IMR-90 (cell line): ENCODE measurements around the gene SMAD7.

ENCODE experiments used
- CEBPB ChIP-seq: IDR thresholded peaks from 2 replicates; pipeline ENCODE4 v1.6.1; 2012; ENCODE audit warnings: low read depth, low read length, improper control_type of control experiment
- CTCF ChIP-seq: conservative IDR thresholded peaks from 2 replicates; pipeline ENCODE4 v1.5.1; 2012; ENCODE audit warnings: mild to moderate bottlenecking, low read depth, low read length, improper control_type of control experiment
- ELK1 ChIP-seq: fragments of 150-350 bp; IDR thresholded peaks from 2 replicates; pipeline ENCODE4 v1.6.1; 2016; ENCODE audit warnings: low read depth, mild to moderate bottlenecking, low read length, moderate library complexity, borderline replicate concordance
- MAFK ChIP-seq: IDR thresholded peaks from 2 replicates; pipeline ENCODE4 v1.6.1; 2012; ENCODE audit warnings: low read depth, low read length, improper control_type of control experiment
- MAZ ChIP-seq: IDR thresholded peaks from 2 replicates; pipeline ENCODE4 v1.6.1; 2012; ENCODE audit warnings: low read depth, mild to moderate bottlenecking, low read length, improper control_type of control experiment, moderate library complexity, borderline replicate concordance
- MXI1 ChIP-seq: IDR thresholded peaks from 2 replicates; pipeline ENCODE4 v1.6.1; 2012; ENCODE audit warnings: low read depth, mild to moderate bottlenecking, low read length, moderate library complexity, borderline replicate concordance
- POLR2A ChIP-seq: IDR thresholded peaks from 2 replicates; pipeline ENCODE4 v1.6.1; 2012; ENCODE audit warnings: mild to moderate bottlenecking, low read depth, low read length
- RAD21 ChIP-seq: IDR thresholded peaks from 2 replicates; pipeline ENCODE4 v1.6.1; 2012; ENCODE audit warnings: low read length, improper control_type of control experiment
- RFX5 ChIP-seq: IDR thresholded peaks from 2 replicates; pipeline ENCODE4 v1.8.0; 2012; ENCODE audit warnings: low read depth, mild to moderate bottlenecking, low read length, moderate library complexity
- SMC3 ChIP-seq: fragments of 150-350 bp; IDR thresholded peaks from 2 replicates; pipeline ENCODE4 v1.6.1; 2016; ENCODE audit warnings: low read depth, mild to moderate bottlenecking, antibody characterized with exemption, low read length, moderate library complexity
- USF2 ChIP-seq: fragments of 150-350 bp; IDR thresholded peaks from 2 replicates; pipeline ENCODE4 v1.6.1; 2017; ENCODE audit warnings: mild to moderate bottlenecking, antibody characterized with exemption, low read length, low read depth

GRCh38 chr18:48983793-48984437 lies 33.1 kb upstream of the SMAD7 start:
- TF ChIP-seq CTCF (no peak), POLR2A (no peak), ELK1 (no peak), USF2 (no peak), MAZ (no peak), SMC3 (no peak), RFX5 (no peak), MAFK (no peak), RAD21 (no peak), MXI1 (no peak), CEBPB (no peak)
